Superior temporal gyrus (tissue), 1 donor: ENCODE results near the gene SNAI3.

Experiments
- DNase-seq: peaks from one replicate; pipeline ENCODE4 v3.0.0-alpha.2; 2016; ENCODE audit errors: extremely low spot score

Gene SNAI3

GRCh38 chr16:88651276-88651988 is 34.9 kb downstream of the SNAI3 start:
- no peak for DNase-seq

GRCh38 chr16:88650749-88651275 is 35.5 kb downstream of the SNAI3 start, which contains the start of gene CYBA:
Gene CYBA, minus strand, starts transcription at chr16:88651053. Its CDS starts 40 bp downstream, at chr16:88651013.
- DNase-seq: no peak

- no peak for DNase-seq
These were observed 36.2 kb downstream of the SNAI3 start for GRCh38 chr16:88649924-88650748.

GRCh38 chr16:88649195-88649923 is 36.9 kb downstream of the SNAI3 start:
- no peak for DNase-seq

GRCh38 chr16:88647178-88648070 is 38.9 kb downstream of the SNAI3 start:
- DNase-seq: no peak

- no peak for DNase-seq
These were observed 39.8 kb downstream of the SNAI3 start for GRCh38 chr16:88646345-88647034.

- no peak for DNase-seq
These were observed 40.4 kb downstream of the SNAI3 start for GRCh38 chr16:88645941-88646340.

- DNase-seq: no peak
These were observed 40.9 kb downstream of the SNAI3 start for GRCh38 chr16:88645455-88645854.

GRCh38 chr16:88643644-88643932 is 42.7 kb downstream of the SNAI3 start:
- DNase-seq: no peak

- DNase-seq: no peak
These were observed 43.2 kb downstream of the SNAI3 start for GRCh38 chr16:88642881-88643643.

GRCh38 chr16:88640498-88641247 is 45.6 kb downstream of the SNAI3 start:
- DNase-seq: no peak

GRCh38 chr16:88640039-88640495 is 46.2 kb downstream of the SNAI3 start:
- DNase-seq: no peak

- DNase-seq: no peak
These were observed 46.9 kb downstream of the SNAI3 start for GRCh38 chr16:88639231-88640038.

- DNase-seq: no peak
These were observed 47.7 kb downstream of the SNAI3 start, which contains the start of gene IL17C for GRCh38 chr16:88638323-88639230. Gene IL17C, plus strand, starts transcription at chr16:88638572. Its CDS starts 70 bp downstream, at chr16:88638642.

GRCh38 chr16:88636488-88637265 is 49.6 kb downstream of the SNAI3 start:
- DNase-seq: no peak

- no peak for DNase-seq
These were observed 50.5 kb downstream of the SNAI3 start for GRCh38 chr16:88635671-88636319.
